EL (cell line): ENCODE results near the gene NRAP.

Source experiments
- DNase-seq: peaks from one replicate; pipeline ENCODE4 v3.0.0-alpha.2; 2016

NRAP gene

GRCh38 chr10:113639966-113640365 is 23.9 kb downstream of the NRAP start:
- no peak for DNase-seq

DNA sequence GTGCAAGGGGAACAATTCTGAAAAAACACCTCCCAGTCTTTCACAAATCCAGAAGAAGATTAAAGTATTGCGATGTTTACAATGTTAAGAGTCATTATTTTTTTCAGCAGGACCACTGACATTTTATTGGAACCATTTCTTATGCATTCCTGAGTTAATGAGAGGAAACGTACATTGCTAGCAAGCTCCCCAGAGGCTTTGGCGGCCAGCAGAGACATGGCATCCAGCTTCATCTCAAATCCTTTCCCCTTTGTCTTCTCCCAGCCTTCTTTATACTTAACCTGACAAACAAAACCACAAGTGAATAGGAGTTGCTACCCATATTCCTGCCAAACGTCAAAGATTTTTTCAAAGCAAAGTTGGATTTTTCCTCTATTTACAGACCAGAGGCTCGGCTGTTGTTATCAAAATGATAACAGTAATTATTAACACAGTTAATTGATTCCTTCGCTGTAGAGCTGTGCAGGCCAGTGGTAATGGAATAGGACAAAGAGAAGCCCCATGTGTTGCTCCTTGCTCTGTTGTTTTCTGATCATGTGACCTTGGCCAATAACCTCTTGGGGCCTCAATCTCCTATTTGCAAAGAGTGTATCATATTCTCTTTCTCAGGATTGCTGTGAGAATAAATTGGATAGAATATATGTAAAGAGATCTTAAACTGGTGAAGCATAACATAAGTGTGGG is 32.0 kb downstream of the NRAP start:
- no peak for DNase-seq

- DNase-seq, result no peak
Observed at GRCh38 chr10:113630929-113631533, 32.8 kb downstream of the NRAP start.

GRCh38 chr10:113628607-113629153 is 35.2 kb downstream of the NRAP start:
- DNase-seq, result no peak

- DNase-seq, result no peak
Observed at GRCh38 chr10:113627836-113628235, 36.0 kb downstream of the NRAP start.

GRCh38 chr10:113626809-113627355 is 37.0 kb downstream of the NRAP start:
- no peak for DNase-seq

DNA sequence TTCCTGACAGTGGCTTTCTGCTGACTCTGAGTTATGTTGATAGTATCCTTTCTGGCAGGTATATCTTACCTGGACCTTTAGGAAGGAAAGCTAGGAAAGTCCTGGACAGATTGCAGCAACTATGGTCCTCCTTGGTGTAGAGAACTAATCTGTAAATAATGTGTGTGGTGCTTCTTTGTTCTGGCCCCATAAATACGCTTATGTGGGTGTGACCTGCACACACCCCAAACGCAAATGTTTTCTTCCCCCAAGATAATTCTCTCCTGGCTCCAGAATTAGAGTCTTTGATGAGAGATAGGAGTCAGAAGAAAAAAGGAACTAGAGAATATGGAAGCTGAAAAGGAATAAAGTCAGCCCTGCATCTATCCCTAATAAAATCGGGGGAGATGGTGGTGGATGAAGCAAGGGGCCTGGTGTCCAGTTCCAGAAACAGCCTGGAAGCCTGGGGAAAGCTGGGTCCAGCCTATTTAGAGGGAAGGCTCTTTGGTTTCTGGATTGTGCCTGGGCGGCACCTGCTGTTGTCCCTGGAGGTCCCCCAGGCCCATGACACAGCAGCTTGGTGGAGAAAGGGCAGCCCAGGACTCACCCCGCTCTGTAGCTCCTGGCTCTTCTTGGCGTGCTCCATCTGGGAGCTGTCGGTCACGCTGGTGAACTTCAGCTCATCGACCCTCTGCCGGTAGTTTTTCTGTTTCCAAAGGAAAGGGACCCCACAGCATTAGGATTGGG is 38.2 kb downstream of the NRAP start:
- DNase-seq, result no peak

DNA sequence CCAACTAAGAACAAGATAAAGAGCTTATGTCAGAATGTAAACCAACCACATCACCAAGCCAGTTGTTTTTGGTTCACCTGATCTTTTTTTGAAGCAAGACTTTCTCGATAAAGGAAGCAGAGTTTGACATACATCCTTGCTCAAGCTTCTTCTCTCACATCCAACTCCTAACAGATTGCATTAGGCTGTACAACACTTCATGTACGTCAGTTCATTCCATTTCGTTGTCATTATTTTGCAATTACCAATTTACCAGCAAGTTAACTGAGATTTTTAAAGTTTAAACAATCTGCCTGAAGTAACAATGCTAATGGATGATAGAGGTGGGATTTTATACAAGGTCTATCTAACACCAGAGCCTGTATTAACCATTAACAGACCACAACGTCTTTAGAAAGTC is 41.0 kb downstream of the NRAP start:
- DNase-seq, result no peak

- DNase-seq, result no peak
Observed at GRCh38 chr10:113621799-113622198, 42.0 kb downstream of the NRAP start.

GRCh38 chr10:113620936-113621335 is 42.9 kb downstream of the NRAP start:
- DNase-seq, result no peak

DNA sequence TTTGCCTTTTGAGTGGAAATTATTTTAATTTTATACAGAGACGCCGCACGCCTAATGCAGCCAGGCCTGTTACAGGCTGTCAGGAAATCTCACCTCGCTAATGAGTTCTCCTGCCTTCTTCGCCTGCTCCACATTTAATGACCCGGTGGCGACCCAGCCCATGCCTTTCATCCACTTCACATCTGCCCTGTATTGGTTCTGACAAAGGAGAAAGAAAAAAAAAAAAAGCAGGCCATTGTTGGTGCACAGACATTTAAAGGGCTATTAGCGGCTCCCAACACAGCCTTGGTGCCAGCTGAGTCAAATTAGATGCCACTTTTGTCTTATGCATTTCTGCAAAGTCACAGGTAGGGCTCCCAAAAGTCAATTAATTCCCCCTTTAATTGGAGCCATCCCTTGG is 43.3 kb downstream of the NRAP start:
- DNase-seq, result no peak

GRCh38 chr10:113619401-113619800 is 44.4 kb downstream of the NRAP start:
- DNase-seq, result no peak

DNA sequence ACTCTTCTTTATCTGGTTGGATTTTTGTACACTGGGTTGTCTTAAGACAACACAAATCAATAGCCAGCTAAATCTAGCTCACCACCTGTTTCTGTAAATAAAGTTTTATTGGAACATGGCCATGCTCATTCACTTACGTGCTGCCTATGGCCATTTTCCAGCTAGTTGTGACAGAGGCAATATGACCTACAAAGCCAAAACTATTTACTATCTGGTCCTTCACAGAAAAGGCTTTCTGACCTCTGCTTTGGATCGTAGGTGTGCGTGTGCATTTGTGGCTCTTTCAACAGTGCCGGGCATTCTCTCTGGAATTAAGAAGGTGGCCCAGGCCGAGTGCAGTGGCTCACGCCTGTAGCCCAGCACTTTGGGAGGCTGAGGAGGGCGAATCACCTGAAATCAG is 45.5 kb downstream of the NRAP start:
- DNase-seq, result no peak

DNA sequence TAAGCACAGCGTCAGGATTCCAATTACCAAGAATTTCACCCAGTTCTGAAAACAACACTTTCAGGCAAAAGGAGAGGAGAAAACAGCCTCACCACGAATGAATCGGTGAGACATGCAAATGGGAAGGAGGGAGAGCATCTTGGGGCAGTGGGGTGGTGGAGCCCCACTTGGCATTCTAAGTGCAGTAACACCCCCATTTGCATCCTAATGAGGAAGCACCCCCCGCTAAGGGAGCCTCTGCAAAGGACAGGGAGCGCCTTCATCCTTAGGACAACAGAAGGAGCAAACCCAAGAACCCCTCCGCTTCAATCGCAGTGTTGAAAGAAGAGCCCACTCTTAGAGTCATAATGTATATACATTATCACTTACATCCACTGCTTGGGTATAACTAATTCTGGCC is 46.8 kb downstream of the NRAP start:
- no peak for DNase-seq

GRCh38 chr10:113616244-113617074 is 47.4 kb downstream of the NRAP start:
- peak; percentile 10 for DNase-seq

DNA sequence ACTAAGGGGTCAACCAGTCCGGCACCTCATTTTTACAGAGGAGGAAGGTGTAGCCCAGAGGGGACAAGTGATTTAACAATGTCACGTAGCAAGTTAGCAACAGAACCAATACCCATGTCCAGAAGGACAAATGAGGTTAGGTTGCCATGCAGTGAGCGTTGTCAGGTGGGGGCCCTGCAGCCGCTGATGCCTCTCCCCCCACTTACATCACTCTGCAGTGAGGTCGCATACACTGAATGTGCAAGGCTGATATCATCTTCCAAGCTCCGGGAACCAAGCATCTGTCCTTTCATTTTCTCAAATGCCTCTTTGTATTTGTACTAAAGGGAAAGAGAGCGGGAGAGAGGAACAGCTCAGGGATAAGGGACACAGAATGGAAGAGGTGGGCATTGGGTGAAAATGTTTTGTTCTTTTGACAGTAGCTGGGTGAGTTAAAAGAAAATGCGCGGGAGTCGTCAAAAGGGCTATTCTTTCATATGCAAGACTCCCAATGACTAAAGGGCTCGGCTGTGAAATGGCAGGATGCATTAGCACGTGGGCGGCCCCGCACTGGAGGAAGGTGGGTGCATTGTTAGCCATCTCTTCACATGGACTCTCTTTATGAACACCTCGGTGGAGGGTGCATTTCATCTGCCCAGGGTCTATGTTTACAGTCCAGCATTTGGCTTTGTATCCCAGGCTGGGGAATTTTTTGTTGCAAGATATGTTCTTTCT is 49.7 kb downstream of the NRAP start:
- no peak for DNase-seq

DNA sequence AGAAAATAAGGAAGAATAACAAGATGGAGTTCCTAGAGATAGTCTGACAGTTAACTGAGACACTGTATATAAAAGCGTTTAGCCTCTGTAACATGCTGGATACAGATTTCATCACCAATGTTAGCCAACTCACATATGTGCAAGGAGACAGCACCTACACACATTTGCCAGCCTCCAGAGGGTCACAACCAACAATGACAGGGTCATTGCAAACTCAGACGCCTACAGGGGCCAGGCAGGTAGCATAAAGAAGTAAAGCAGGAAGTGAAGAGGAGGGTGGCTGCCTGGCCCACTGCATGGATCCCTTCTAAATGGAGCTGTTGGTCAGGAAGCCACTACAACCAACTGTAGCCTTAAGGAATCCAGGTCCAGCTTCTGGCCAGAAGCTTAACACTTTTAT is 50.4 kb downstream of the NRAP start:
- no peak for DNase-seq

- DNase-seq, result no peak
Observed at GRCh38 chr10:113612154-113612553, 51.7 kb downstream of the NRAP start.

- no peak for DNase-seq
Observed at GRCh38 chr10:113610631-113611601, 52.9 kb downstream of the NRAP start.

GRCh38 chr10:113609704-113610108 is 54.1 kb downstream of the NRAP start:
- DNase-seq, result peak; percentile 20
